Astrocyte (in vitro differentiated cells and primary cell): ENCODE measurements around the gene PCARE. TPM values are rescaled to one million over a fixed set of nuclear protein-coding genes. Genes with fewer than 3 reads are reported as not detected.
"Not testable (repeated sequence)": the region's sequence is repeated elsewhere in the genome, so short reads cannot be mapped to it uniquely, and the experiment has no call there.

ENCODE experiments used
- DNase-seq: peaks from one replicate; pipeline ENCODE4 v3.0.0-alpha.2; 2010; ENCODE audit warnings: low read depth
- FAIRE-seq: peaks from 2 replicates; lab custom pipeline; 2011; peaks lifted over from hg19 to GRCh38; lab: Jason Lieb, UNC
- H2AFZ ChIP-seq: 2 replicates; pipeline ENCODE4 v1.6.0; 2012; ENCODE audit warnings: low read depth, low read length, inconsistent platforms
- H3K27ac ChIP-seq: 2 replicates; pipeline ENCODE4 v1.5.1; 2011; ENCODE audit warnings: low read depth, low read length, inconsistent platforms
- H3K27me3 ChIP-seq: 2 replicates; pipeline ENCODE4 v1.6.0; 2011; ENCODE audit warnings: low read length, inconsistent platforms; ENCODE audit not compliant: insufficient read depth
- H3K36me3 ChIP-seq: 2 replicates; pipeline ENCODE4 v1.5.1; 2011; ENCODE audit warnings: low read length, inconsistent platforms; ENCODE audit not compliant: insufficient read depth
- H3K4me1 ChIP-seq: 2 replicates; pipeline ENCODE4 v1.5.1; 2011; ENCODE audit warnings: low read length, inconsistent platforms; ENCODE audit not compliant: insufficient read depth
- H3K4me2 ChIP-seq: 2 replicates; pipeline ENCODE4 v1.6.0; 2012; ENCODE audit warnings: low read length, inconsistent platforms
- H3K4me3 ChIP-seq: 2 replicates; pipeline ENCODE4 v1.5.1; 2011; ENCODE audit warnings: low read depth, mild to moderate bottlenecking, low read length, inconsistent platforms; ENCODE audit not compliant: insufficient read depth
- H3K79me2 ChIP-seq: 2 replicates; pipeline ENCODE4 v1.6.0; 2012; ENCODE audit warnings: mild to moderate bottlenecking, low read length, inconsistent platforms; ENCODE audit not compliant: insufficient read depth
- H3K9ac ChIP-seq: 2 replicates; pipeline ENCODE4 v1.6.0; 2012; ENCODE audit warnings: mild to moderate bottlenecking, low read length, inconsistent platforms
- H3K9me3 ChIP-seq: 2 replicates; pipeline ENCODE4 v1.5.1; 2012; ENCODE audit warnings: low read depth, mild to moderate bottlenecking, low read length, inconsistent platforms; ENCODE audit not compliant: insufficient read depth
- H4K20me1 ChIP-seq: 2 replicates; pipeline ENCODE4 v1.6.0; 2012; ENCODE audit warnings: low read length, inconsistent platforms; ENCODE audit not compliant: insufficient read depth
- H3K27ac Mint-ChIP-seq: one replicate; pipeline ENCODE4 v1.8.0; 2021; ENCODE audit warnings: mild to moderate bottlenecking, mixed read lengths; ENCODE audit not compliant: unreplicated experiment
- H3K27me3 Mint-ChIP-seq: one replicate; pipeline ENCODE4 v1.8.0; 2021; ENCODE audit warnings: low read depth, mixed read lengths; ENCODE audit not compliant: unreplicated experiment
- H3K36me3 Mint-ChIP-seq: one replicate; pipeline ENCODE4 v1.8.0; 2021; ENCODE audit warnings: low read depth, mixed read lengths; ENCODE audit not compliant: unreplicated experiment
- H3K4me1 Mint-ChIP-seq: one replicate; pipeline ENCODE4 v1.8.0; 2021; ENCODE audit warnings: low read depth, mixed read lengths; ENCODE audit not compliant: unreplicated experiment
- H3K4me3 Mint-ChIP-seq: one replicate; pipeline ENCODE4 v1.8.0; 2021; ENCODE audit warnings: mild to moderate bottlenecking, moderate library complexity, mixed read lengths; ENCODE audit not compliant: unreplicated experiment
- H3K9me3 Mint-ChIP-seq: one replicate; pipeline ENCODE4 v1.8.0; 2021; ENCODE audit warnings: mild to moderate bottlenecking, mixed read lengths; ENCODE audit not compliant: unreplicated experiment
- CTCF ChIP-seq: IDR thresholded peaks from 2 replicates; pipeline ENCODE4 v1.5.1; 2011; ENCODE audit warnings: low read depth, mild to moderate bottlenecking, inconsistent platforms, low read length, moderate library complexity; ENCODE audit not compliant: insufficient read depth
- EZH2 ChIP-seq: IDR thresholded peaks from 2 replicates; pipeline ENCODE4 v1.6.1; 2012; ENCODE audit warnings: mild to moderate bottlenecking, low read length, inconsistent platforms; ENCODE audit not compliant: insufficient read depth
- total RNA-seq: library from RNA; stranded (reverse); gene quantifications from 2 replicates; pipeline ENCODE4 v1.2.1, GENCODE V29; 2021

Gene PCARE
- total RNA-seq, 1 donor from 2014 or later, result not detected

- no peak for FAIRE-seq
- no peaks in the 10 kb centered on the region for H3K27me3 Mint-ChIP-seq
- no peak overlapping the region for H3K4me3 ChIP-seq
- H3K4me3 Mint-ChIP-seq, result no peak overlapping the region
- H3K9me3 Mint-ChIP-seq, result no peaks in the 10 kb centered on the region
- no peaks in the 10 kb centered on the region for H3K36me3 Mint-ChIP-seq
- no peaks in the 10 kb centered on the region for H3K79me2 ChIP-seq
- TF ChIP-seq EZH2, result no peak
- TF ChIP-seq CTCF, result no peak
- H3K9ac ChIP-seq, result peak overlapping the region; percentile 55
- DNase-seq, result peak; percentile 95
- H3K9me3 ChIP-seq, result no peaks in the 10 kb centered on the region
- H4K20me1 ChIP-seq, result no peaks in the 10 kb centered on the region
- peaks cover 18% of the 10 kb centered on the region for H3K4me1 ChIP-seq
- H3K36me3 ChIP-seq, result no peaks in the 10 kb centered on the region
- H3K4me1 Mint-ChIP-seq, result peaks cover 23% of the 10 kb centered on the region
- peak overlapping the region; percentile 99 for H3K27ac Mint-ChIP-seq
- H3K27me3 ChIP-seq, result no peaks in the 10 kb centered on the region
- no peak overlapping the region for H2AFZ ChIP-seq
- H3K27ac ChIP-seq, result peak overlapping the region; percentile 82
- H3K4me2 ChIP-seq, result peak overlapping the region; percentile 45
Measured at GRCh38 chr2:29108225-29108624, 33.9 kb upstream of the PCARE start.

DNA sequence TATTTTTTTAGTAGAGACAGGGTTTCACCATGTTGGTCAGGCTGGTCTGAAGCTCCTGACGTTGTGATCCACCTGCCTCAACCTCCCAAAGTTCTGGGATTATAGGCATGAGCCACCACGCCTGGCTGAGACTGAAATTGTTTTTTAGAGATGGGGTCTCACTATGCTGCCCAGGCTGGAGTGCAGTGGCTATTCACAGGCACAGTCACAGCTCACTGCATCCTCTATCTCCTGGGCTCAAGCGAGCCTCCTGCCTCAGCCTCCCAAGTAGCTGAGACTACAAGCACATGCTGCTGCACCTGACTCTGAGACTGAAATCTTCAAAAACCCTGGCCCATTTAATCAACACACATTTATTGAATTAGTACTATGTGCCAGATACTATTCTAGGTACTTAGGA is 33.2 kb upstream of the PCARE start:
- peaks cover 12% of the 10 kb centered on the region for H3K4me1 ChIP-seq
- H3K9me3 ChIP-seq, H3K4me3 Mint-ChIP-seq, H3K79me2 ChIP-seq, H4K20me1 ChIP-seq, H3K36me3 ChIP-seq, H3K4me3 ChIP-seq, H3K27me3 ChIP-seq, H3K9ac ChIP-seq, H3K4me2 ChIP-seq, H3K36me3 Mint-ChIP-seq, H3K27me3 Mint-ChIP-seq, H3K9me3 Mint-ChIP-seq, DNase-seq, H2AFZ ChIP-seq, FAIRE-seq: not testable (repeated sequence)
- peak overlapping the region; percentile 82 for H3K27ac ChIP-seq
- Mint-ChIP-seq H3K4me1 (peaks cover 18% of the 10 kb centered on the region), H3K27ac (peak overlapping the region; percentile 99)

DNA sequence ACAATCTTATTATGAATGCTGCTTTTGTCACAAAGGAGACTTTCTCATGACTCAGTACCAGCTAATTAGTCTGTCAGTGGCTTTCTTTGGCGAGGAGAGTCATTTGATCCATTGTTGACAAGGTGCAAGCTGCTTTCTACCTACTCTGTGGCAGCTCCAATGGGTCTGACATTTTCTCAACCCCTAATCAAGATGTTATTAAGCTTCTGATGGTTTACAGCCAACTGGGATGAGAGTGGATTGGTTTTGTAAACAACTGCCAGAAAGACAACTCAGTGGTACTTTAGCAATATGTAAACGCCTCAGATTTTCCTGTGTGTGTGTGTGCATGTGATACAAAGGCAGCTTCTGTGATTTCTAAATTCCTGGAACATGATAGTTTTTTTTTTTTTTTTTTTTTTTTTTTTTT is 32.7 kb upstream of the PCARE start:
- DNase-seq, result peak; percentile 51
- no peak overlapping the region for H3K4me3 Mint-ChIP-seq
- H3K27ac Mint-ChIP-seq, result peak overlapping the region; percentile 60
- H3K4me1 Mint-ChIP-seq, result peaks cover 18% of the 10 kb centered on the region
- H3K36me3 ChIP-seq, result no peaks in the 10 kb centered on the region
- H2AFZ ChIP-seq, result no peak overlapping the region
- H3K27me3 Mint-ChIP-seq, result peaks cover 3% of the 10 kb centered on the region
- no peak overlapping the region for H3K9ac ChIP-seq
- no peak overlapping the region for H3K4me3 ChIP-seq
- H3K4me2 ChIP-seq, result peak overlapping the region; percentile 4
- H3K9me3 Mint-ChIP-seq, result peaks cover 1% of the 10 kb centered on the region
- FAIRE-seq, result no peak
- TF ChIP-seq CTCF (no peak), EZH2 (no peak)
- no peaks in the 10 kb centered on the region for H3K27me3 ChIP-seq
- no peaks in the 10 kb centered on the region for H4K20me1 ChIP-seq
- H3K27ac ChIP-seq, result no peak overlapping the region
- H3K36me3 Mint-ChIP-seq, result no peaks in the 10 kb centered on the region
- H3K9me3 ChIP-seq, result no peaks in the 10 kb centered on the region
- no peaks in the 10 kb centered on the region for H3K79me2 ChIP-seq
- H3K4me1 ChIP-seq, result peaks cover 12% of the 10 kb centered on the region
